ENCODE measurements around the gene ERBB4.

GRCh38 chr2:212538305-212539071 lies at the start of gene ERBB4:
- TF ChIP-seq CTCF (IDR thresholded peaks at IDR 0.05) (no peak), ZBTB33 (IDR thresholded peaks at IDR 0.05; ENCODE audit: borderline replicate concordance, low read depth) (no peak), NRF1 (IDR thresholded peaks at IDR 0.05; ENCODE audit: low read depth, low read length) (no peak), SMC3 (IDR thresholded peaks at IDR 0.05; ENCODE audit: low read depth, low read length) (no peak), TAF1 (IDR thresholded peaks at IDR 0.05; ENCODE audit: borderline replicate concordance, low read depth, low read length) (no peak), JUND (IDR thresholded peaks at IDR 0.05) (no peak), POLR2AphosphoS5 (IDR thresholded peaks at IDR 0.05; ENCODE audit: low read depth, low read length) (no peak), PBX3 (IDR thresholded peaks at IDR 0.05) (no peak), USF2 (IDR thresholded peaks at IDR 0.05; ENCODE audit: borderline replicate concordance, low read depth, low read length) (no peak)

All from SK-N-SH (cell line).